Measurements from ENCODE around the gene CACNB3.
A peak's percentile ranks its signal among the peaks of the same experiment; 100 is the strongest.

Gene CACNB3

GRCh38 chr12:48800971-48801370, 17.3 kb upstream of the CACNB3 start:
- no peak overlapping the region for H3K4me3 ChIP-seq (ENCODE audit: low read length)
- no peak for TF ChIP-seq ZNF274 (IDR thresholded peaks at IDR 0.05; ENCODE audit: low read depth, low read length)

DNA sequence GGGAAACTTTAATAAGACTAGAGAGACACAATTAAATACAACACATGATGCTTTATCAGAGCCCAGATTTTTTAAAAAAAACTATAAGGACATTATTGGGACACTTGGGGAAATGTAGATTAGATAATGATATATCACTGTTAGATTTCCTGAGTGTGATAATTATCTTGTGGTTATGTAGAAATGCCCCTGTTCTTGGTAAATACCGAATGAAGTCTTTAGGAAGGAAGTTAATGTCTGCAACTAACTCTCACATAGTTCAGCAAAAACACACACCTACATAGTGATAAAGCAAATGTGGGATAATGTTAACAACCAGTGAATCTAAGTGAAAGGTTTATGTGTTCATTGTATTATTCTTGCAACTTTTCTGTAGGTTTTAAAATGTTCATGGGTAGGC, 14.6 kb upstream of the CACNB3 start:
- no peak for TF ChIP-seq ZNF274 (IDR thresholded peaks at IDR 0.05; ENCODE audit: low read depth, low read length)
- no peak overlapping the region for H3K4me3 ChIP-seq (ENCODE audit: low read length)

GRCh38 chr12:48807981-48808380, 10.3 kb upstream of the CACNB3 start:
- TF ChIP-seq ZNF274 (IDR thresholded peaks at IDR 0.05; ENCODE audit: low read depth, low read length): no peak
- no peak overlapping the region for H3K4me3 ChIP-seq (ENCODE audit: low read length)

GRCh38 chr12:48810903-48811431, 7.3 kb upstream of the CACNB3 start:
- TF ChIP-seq ZNF274 (IDR thresholded peaks at IDR 0.05; ENCODE audit: low read depth, low read length): no peak

GRCh38 chr12:48811437-48812090, 6.7 kb upstream of the CACNB3 start:
- no peak for TF ChIP-seq ZNF274 (IDR thresholded peaks at IDR 0.05; ENCODE audit: low read depth, low read length)
- no peak overlapping the region for H3K4me3 ChIP-seq (ENCODE audit: low read length)

More at GRCh38 chr12:48810903-48811431, 7.3 kb upstream of the CACNB3 start:
- no peak overlapping the region for H3K4me3 ChIP-seq (ENCODE audit: low read length)

- TF ChIP-seq ZNF274 (IDR thresholded peaks at IDR 0.05; ENCODE audit: low read depth, low read length): no peak
Measured at GRCh38 chr12:48812389-48812788, 5.9 kb upstream of the CACNB3 start.

GRCh38 chr12:48813465-48814261, 4.6 kb upstream of the CACNB3 start:
- peak overlapping the region; percentile 63; the same call in 1 of the 2 replicates for H3K4me3 ChIP-seq (ENCODE audit: low read length)
- TF ChIP-seq ZNF274 (IDR thresholded peaks at IDR 0.05; ENCODE audit: low read depth, low read length): no peak

More at GRCh38 chr12:48812389-48812788, 5.9 kb upstream of the CACNB3 start:
- H3K4me3 ChIP-seq (ENCODE audit: low read length): no peak overlapping the region

DNA sequence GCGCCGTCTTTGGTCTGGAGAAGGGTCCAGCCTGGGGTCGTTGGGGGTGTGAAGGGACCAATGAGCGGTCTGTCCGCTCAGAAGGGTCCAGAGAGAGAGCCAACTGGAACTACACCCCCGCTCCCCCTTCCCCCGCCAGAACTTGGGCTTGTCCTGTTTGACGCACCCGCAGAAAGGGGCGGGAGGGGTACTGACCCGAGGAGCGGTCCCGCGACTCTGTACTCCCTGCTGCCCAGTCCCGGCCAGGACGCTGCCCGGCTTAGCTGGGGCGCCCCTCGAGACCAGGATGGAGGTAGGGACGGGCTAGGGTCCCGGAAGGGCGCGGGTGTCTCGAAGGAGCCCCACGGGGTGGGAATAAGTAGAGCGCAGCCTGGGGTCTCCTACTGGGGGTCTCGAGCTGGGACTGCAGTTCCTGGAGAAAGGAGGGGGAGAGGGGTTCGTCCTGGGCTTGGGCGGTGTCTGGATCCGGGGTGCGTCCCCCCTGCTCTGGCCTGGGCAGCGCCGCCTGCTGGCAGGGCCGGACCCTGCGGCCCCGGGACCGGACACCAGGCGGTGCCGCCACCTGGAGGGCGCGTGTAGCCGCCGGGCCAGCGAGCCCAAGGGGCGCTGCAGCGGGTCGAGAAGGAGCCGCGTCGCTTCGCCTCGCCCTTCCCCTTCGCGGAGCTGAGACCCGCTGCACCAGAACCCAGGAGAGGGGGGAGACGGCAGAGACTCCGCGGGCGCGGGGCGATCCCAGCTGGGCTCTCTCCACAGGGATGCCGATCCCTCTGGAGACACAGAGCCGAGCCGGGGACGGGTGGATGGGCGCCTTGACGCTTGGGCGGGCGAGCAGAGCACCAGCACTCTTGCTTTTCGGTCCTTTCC, 3.8 kb upstream of the CACNB3 start:
- H3K4me3 ChIP-seq (ENCODE audit: low read length): peak overlapping the region; percentile 63; the same call in 1 of the 2 replicates
- no peak for TF ChIP-seq ZNF274 (IDR thresholded peaks at IDR 0.05; ENCODE audit: low read depth, low read length)

DNA sequence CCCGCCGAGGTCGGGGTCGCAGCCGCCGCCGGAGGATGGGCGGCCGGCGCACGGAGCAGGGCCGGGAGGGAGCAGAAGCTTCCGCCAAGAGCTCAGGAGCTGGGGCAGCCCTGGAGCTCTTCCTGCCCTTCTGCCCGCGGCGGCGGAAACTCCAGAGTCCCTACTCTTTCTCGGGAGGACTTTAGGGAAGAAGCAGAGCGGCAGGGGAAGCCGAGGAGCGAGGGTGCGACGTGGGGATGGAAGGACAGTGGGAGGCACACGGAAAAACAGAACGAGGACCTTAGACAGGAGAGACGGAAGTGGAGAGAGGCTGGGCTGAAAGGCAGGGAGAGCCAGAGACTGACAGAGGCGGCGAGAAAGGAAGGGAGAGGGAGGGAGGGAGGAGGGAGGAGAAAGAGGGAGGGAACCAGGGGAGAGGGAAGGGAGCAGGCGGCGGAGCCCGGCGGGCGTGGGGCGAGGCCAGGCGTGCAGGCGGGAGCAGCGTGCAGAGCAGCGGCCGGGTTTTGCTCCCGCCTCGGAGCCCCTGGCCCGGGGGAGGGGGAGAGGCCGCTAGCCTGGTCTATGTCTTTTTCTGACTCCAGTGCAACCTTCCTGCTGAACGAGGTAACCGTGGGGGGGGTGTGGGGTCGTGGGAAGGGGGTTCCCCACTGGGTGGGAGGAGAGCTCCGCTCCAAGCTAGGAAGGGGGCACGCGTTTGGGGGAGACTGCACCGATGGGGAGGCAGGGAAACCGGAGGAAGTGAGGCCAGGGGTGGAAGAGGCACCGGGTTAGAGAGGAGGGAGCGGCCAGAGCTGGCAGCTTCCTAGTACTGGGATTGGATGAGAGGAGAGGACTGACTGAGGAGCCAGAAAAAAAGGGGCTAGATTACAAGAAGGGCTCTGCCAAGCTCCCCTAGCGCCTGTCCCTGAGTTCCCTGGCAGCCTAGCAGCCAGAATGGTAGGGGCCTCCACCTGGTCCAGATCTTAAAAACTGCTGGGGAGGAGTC, 2.9 kb upstream of the CACNB3 start:
- peak overlapping the region; percentile 63; the same call in 1 of the 2 replicates for H3K4me3 ChIP-seq (ENCODE audit: low read length)
- no peak for TF ChIP-seq ZNF274 (IDR thresholded peaks at IDR 0.05; ENCODE audit: low read depth, low read length)

DNA sequence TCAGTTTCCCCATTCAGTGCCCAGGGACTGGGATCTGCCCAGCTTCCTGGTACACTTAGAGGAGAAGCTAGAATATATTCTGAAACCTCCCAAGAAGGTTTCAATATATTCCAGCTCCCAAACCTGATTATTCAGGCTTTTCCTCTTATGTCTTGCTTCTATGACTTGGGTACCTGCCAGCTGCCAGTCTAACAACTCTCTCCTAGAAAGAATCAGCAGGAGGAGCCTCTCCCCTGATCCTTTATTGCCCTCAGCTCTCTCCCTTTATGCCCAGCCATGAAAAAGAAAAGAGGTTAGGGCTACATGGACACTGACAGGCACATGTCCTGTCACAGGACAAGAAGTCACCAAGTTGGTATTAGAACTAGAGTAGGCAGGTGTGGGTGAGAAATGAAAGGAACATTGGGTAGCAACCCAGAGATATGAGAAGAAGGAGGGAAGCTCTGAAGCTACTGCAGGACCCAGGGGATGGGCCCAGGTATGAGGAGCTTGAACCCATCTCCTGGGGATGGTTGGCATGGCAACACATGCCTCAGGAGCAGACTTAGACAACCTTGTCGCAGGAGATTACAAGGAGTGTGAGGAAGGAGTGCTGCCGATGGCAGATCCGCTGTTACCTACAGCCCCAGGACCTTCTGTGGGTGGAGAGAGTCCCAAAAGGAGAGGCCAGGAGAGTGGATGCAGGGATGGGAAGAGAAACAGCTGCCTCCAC, 2.0 kb upstream of the CACNB3 start:
- peak overlapping the region; percentile 63; the same call in 1 of the 2 replicates for H3K4me3 ChIP-seq (ENCODE audit: low read length)
- TF ChIP-seq ZNF274 (IDR thresholded peaks at IDR 0.05; ENCODE audit: low read depth, low read length): no peak

- TF ChIP-seq ZNF274 (IDR thresholded peaks at IDR 0.05; ENCODE audit: low read depth, low read length): no peak
- H3K4me3 ChIP-seq (ENCODE audit: low read length): peak overlapping the region; percentile 69; the same call in 1 of the 2 replicates
Measured at GRCh38 chr12:48818831-48819590, 715 bp downstream of the CACNB3 start.
